NCI-H2107 treated with DMSO at 0.1 percent for 48 hours (cell line): ENCODE data around the gene ATXN1.
"Not testable (repeated sequence)": the region's sequence is repeated elsewhere in the genome, so short reads cannot be mapped to it uniquely, and the experiment has no call there.

Source experiments
- DNase-seq: peaks from one replicate; lab custom pipeline; 2025; ENCODE audit not compliant: unreplicated experiment; lab: John Stamatoyannopoulos, UW

Gene ATXN1

GRCh38 chr6:16656451-16656850 lies 104.8 kb downstream of the ATXN1 start:
- DNase-seq: no peak

- no peak for DNase-seq
These were observed 106.6 kb downstream of the ATXN1 start for GRCh38 chr6:16654701-16655100.

GRCh38 chr6:16653226-16653625 lies 108.0 kb downstream of the ATXN1 start:
- DNase-seq: no peak

- DNase-seq: no peak
These were observed 109.4 kb downstream of the ATXN1 start for GRCh38 chr6:16651871-16652270.

- no peak for DNase-seq
These were observed 111.4 kb downstream of the ATXN1 start for GRCh38 chr6:16649890-16650289.

- DNase-seq: no peak
These were observed 112.0 kb downstream of the ATXN1 start for GRCh38 chr6:16649241-16649640.

- DNase-seq: no peak
These were observed 113.3 kb downstream of the ATXN1 start for GRCh38 chr6:16648003-16648402.

GRCh38 chr6:16647422-16647821 lies 113.8 kb downstream of the ATXN1 start:
- no peak for DNase-seq

GRCh38 chr6:16644540-16645250 lies 116.6 kb downstream of the ATXN1 start:
- no peak for DNase-seq

- DNase-seq: no peak
These were observed 121.4 kb downstream of the ATXN1 start for GRCh38 chr6:16639684-16640480.

GRCh38 chr6:16637635-16638034 lies 123.6 kb downstream of the ATXN1 start:
- no peak for DNase-seq

- no peak for DNase-seq
These were observed 125.3 kb downstream of the ATXN1 start for GRCh38 chr6:16635810-16636602.

- no peak for DNase-seq
These were observed 125.9 kb downstream of the ATXN1 start for GRCh38 chr6:16635291-16635809.

GRCh38 chr6:16634855-16635254 lies 126.4 kb downstream of the ATXN1 start:
- DNase-seq: no peak

GRCh38 chr6:16633961-16634360 lies 127.3 kb downstream of the ATXN1 start:
- no peak for DNase-seq

GRCh38 chr6:16633465-16633864 lies 127.8 kb downstream of the ATXN1 start:
- no peak for DNase-seq

GRCh38 chr6:16632101-16632500 lies 129.2 kb downstream of the ATXN1 start:
- no peak for DNase-seq

GRCh38 chr6:16630026-16630643 lies 131.1 kb downstream of the ATXN1 start:
- DNase-seq: no peak

- not testable (repeated sequence) for DNase-seq
These were observed 132.7 kb downstream of the ATXN1 start for GRCh38 chr6:16628580-16628979.

- DNase-seq: no peak
These were observed 134.6 kb downstream of the ATXN1 start for GRCh38 chr6:16626650-16627049.
